HEK293 (cell line): Measurements from ENCODE around the gene MAP3K14.
A peak's percentile ranks its signal among the peaks of the same experiment; 100 is the strongest.

ENCODE experiments used
- CTCF ChIA-PET: fragments of 350-600 bp; formaldehyde crosslinking; extraction: SDS; loops from one replicate; lab custom pipeline; 2021; ENCODE audit warnings: antibody characterized with exemption; lab: Yijun Ruan, JAX
- POLR2A ChIA-PET: fragments of 300-600 bp; formaldehyde crosslinking; extraction: SDS; loops from one replicate; lab custom pipeline; 2020; ENCODE audit warnings: antibody characterized with exemption, inconsistent platforms; lab: Yijun Ruan, JAX
- H3K27ac ChIP-seq: fragments of 200-500 bp; sonication (Bioruptor generic); 2 replicates; pipeline ENCODE4 v1.5.1; 2014; ENCODE audit warnings: low read depth, low read length, control low read depth, inconsistent platforms; ENCODE audit errors: extremely low read depth
- H3K36me3 ChIP-seq, 2 experiments: fragments of 200-500 bp in 1 of 2; sonication (Bioruptor generic) in 1 of 2; 1 replicate in 1 of 2; 2 replicates in 1 of 2; pipeline ENCODE4 v1.5.1; 2014 to 2017; ENCODE audit warnings: inconsistent platforms in 2 of 2, low read length in 2 of 2; ENCODE audit not compliant: control insufficient read depth in 2 of 2, insufficient read depth in 1 of 2
- H3K4me1 ChIP-seq: fragments of 200-500 bp; sonication (Bioruptor generic); 2 replicates; pipeline ENCODE4 v1.5.1; 2014; ENCODE audit warnings: mild to moderate bottlenecking, low read length, inconsistent platforms; ENCODE audit not compliant: control insufficient read depth, insufficient read depth
- H3K4me3 ChIP-seq: 2 replicates; pipeline ENCODE4 v1.5.1; 2011; ENCODE audit warnings: low read depth, mild to moderate bottlenecking, control low read depth, low read length, moderate library complexity
- H3K9me3 ChIP-seq: fragments of 200-500 bp; sonication (Bioruptor generic); 2 replicates; pipeline ENCODE4 v1.5.1; 2014; ENCODE audit warnings: low read depth, low read length, inconsistent platforms; ENCODE audit not compliant: control insufficient read depth, insufficient read depth
- KLF8 ChIP-seq: fragments of 450-650 bp; formaldehyde crosslinking; IDR thresholded peaks from 2 replicates; pipeline ENCODE4 v1.5.1; 2016; ENCODE audit warnings: missing biosample characterization, missing genetic modification characterization
- PRDM1 ChIP-seq: fragments of 450-650 bp; formaldehyde crosslinking; IDR thresholded peaks from 2 replicates; pipeline ENCODE4; 2016; ENCODE audit warnings: missing biosample characterization, missing genetic modification characterization
- SALL2 ChIP-seq: fragments of 450-650 bp; formaldehyde crosslinking; IDR thresholded peaks from 2 replicates; pipeline ENCODE4 v1.5.0; 2017; ENCODE audit warnings: missing biosample characterization, mild to moderate bottlenecking, missing genetic modification characterization, borderline replicate concordance
- ZBTB1 ChIP-seq: fragments of 450-650 bp; formaldehyde crosslinking; IDR thresholded peaks from 2 replicates; pipeline ENCODE4 v1.5.1; 2016; ENCODE audit warnings: missing biosample characterization, missing genetic modification characterization
- ZBTB20 ChIP-seq: fragments of 450-650 bp; formaldehyde crosslinking; IDR thresholded peaks from 2 replicates; pipeline ENCODE4 v1.5.1; 2016; ENCODE audit warnings: missing biosample characterization, missing genetic modification characterization
- ZNF223 ChIP-seq: fragments of 450-650 bp; formaldehyde crosslinking; IDR thresholded peaks from 2 replicates; pipeline ENCODE4 v1.5.1; 2016; ENCODE audit warnings: missing biosample characterization, missing genetic modification characterization
- ZNF266 ChIP-seq: fragments of 450-650 bp; formaldehyde crosslinking; IDR thresholded peaks from 2 replicates; pipeline ENCODE4 v1.5.1; 2016; ENCODE audit warnings: missing biosample characterization, missing genetic modification characterization, low read depth
- ZNF350 ChIP-seq: fragments of 450-650 bp; formaldehyde crosslinking; IDR thresholded peaks from 2 replicates; pipeline ENCODE4 v1.5.0; 2017; ENCODE audit warnings: missing biosample characterization, mild to moderate bottlenecking, missing genetic modification characterization
- ZNF529 ChIP-seq: fragments of 450-650 bp; formaldehyde crosslinking; IDR thresholded peaks from 2 replicates; pipeline ENCODE4 v1.5.1; 2017; ENCODE audit warnings: missing genetic modification characterization, missing biosample characterization; ENCODE audit not compliant: insufficient replicate concordance
- ZNF548 ChIP-seq: fragments of 450-650 bp; formaldehyde crosslinking; IDR thresholded peaks from 2 replicates; pipeline ENCODE4 v1.5.1; 2016; ENCODE audit warnings: missing biosample characterization, missing genetic modification characterization
- ZNF555 ChIP-seq: fragments of 450-650 bp; formaldehyde crosslinking; conservative IDR thresholded peaks from 2 replicates; pipeline ENCODE4 v1.5.1; 2017; ENCODE audit warnings: missing biosample characterization, mild to moderate bottlenecking, missing genetic modification characterization, inconsistent platforms
- ZNF707 ChIP-seq: fragments of 450-650 bp; formaldehyde crosslinking; IDR thresholded peaks from 2 replicates; pipeline ENCODE4 v1.5.1; 2016; ENCODE audit warnings: missing biosample characterization, missing genetic modification characterization
- ZXDB ChIP-seq: fragments of 450-650 bp; formaldehyde crosslinking; IDR thresholded peaks from 2 replicates; pipeline ENCODE4 v1.5.1; 2016; ENCODE audit warnings: missing biosample characterization, missing genetic modification characterization
- TF ChIP-seq, protein P1 (sequence below): fragments of 450-650 bp; formaldehyde crosslinking; IDR thresholded peaks from 2 replicates; pipeline ENCODE4 v1.5.1; 2016; ENCODE audit warnings: missing biosample characterization, missing genetic modification characterization
- TF ChIP-seq, protein P2 (sequence below): fragments of 450-650 bp; formaldehyde crosslinking; IDR thresholded peaks from 2 replicates; pipeline ENCODE4 v1.5.1; 2016; ENCODE audit warnings: missing biosample characterization, missing genetic modification characterization
- TF ChIP-seq, protein P3 (sequence below): fragments of 450-650 bp; formaldehyde crosslinking; conservative IDR thresholded peaks from 2 replicates; pipeline ENCODE4 v1.5.1; 2016; ENCODE audit warnings: low read depth, missing biosample characterization, missing genetic modification characterization
- TF ChIP-seq, protein P4 (sequence below): fragments of 450-650 bp; IDR thresholded peaks from 2 replicates; pipeline ENCODE4 v1.5.1; 2018; ENCODE audit warnings: missing biosample characterization, mild to moderate bottlenecking, missing genetic modification characterization
- TF ChIP-seq, protein P5 (sequence below): fragments of 450-650 bp; formaldehyde crosslinking; IDR thresholded peaks from 2 replicates; pipeline ENCODE4 v1.5.1; 2017; ENCODE audit warnings: missing biosample characterization, missing genetic modification characterization
- TF ChIP-seq, protein P6 (sequence below): fragments of 450-650 bp; formaldehyde crosslinking; IDR thresholded peaks from 2 replicates; pipeline ENCODE4 v1.5.1; 2016; ENCODE audit warnings: missing biosample characterization, missing genetic modification characterization

MAP3K14 gene

DNA sequence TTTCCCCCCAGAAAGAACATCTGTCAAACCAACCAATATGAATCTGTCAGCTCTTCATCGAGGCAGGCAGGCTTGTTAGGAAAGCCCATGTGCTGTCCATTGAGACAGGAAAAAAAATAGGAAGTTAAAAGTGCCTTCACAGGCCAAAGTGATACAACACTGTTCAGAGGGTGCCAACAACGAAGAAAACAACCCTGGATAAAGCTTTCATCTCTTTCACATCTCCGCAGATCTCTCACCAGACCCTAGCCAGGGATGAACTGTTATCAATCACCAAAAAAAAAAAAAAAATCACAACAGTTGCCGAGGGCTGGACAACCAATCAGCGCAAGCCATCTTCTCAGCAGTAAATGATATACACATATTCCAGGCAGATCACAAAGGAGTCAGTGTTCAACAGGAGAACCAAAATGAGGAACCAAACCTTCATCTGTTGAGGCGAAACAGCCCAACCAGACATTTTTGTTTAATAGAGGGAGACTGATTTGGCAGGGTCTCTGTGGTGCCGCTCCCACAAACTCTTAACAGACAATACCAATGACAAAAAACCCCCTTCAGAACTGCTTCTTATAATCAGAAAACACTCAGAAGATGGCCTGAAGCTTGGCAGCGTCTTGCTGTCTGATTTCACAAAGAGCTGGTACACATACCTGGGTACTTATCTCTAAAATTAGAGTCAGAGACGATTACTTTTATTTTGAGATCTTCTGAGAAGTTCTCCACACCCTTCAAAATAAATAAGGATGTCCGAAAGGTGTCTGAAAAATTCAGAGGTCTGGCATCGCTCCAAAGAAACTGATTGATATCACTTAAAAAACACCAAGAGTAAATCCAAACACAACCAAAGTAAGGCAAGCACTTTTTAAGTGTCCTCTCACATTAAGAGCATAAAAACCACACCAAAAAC, 1.8 kb downstream of the MAP3K14 start (continued):
- TF ChIP-seq, protein P1, sequence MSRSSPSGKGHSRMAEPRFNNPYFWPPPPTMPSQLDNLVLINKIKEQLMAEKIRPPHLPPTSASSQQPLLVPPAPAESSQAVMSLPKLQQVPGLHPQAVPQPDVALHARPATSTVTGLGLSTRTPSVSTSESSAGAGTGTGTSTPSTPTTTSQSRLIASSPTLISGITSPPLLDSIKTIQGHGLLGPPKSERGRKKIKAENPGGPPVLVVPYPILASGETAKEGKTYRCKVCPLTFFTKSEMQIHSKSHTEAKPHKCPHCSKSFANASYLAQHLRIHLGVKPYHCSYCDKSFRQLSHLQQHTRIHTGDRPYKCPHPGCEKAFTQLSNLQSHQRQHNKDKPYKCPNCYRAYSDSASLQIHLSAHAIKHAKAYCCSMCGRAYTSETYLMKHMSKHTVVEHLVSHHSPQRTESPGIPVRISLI (tag by site-specific recombination), result 0 out of 2 replicates have a peak, but pooled peaks have one; percentile 42
- TF ChIP-seq, protein P2, sequence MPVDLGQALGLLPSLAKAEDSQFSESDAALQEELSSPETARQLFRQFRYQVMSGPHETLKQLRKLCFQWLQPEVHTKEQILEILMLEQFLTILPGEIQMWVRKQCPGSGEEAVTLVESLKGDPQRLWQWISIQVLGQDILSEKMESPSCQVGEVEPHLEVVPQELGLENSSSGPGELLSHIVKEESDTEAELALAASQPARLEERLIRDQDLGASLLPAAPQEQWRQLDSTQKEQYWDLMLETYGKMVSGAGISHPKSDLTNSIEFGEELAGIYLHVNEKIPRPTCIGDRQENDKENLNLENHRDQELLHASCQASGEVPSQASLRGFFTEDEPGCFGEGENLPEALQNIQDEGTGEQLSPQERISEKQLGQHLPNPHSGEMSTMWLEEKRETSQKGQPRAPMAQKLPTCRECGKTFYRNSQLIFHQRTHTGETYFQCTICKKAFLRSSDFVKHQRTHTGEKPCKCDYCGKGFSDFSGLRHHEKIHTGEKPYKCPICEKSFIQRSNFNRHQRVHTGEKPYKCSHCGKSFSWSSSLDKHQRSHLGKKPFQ (tag by site-specific recombination), result no peak
- no peak for TF ChIP-seq ZBTB1
- peak; percentile 75 for TF ChIP-seq ZBTB20 (tag by site-specific recombination)
- no peak for TF ChIP-seq SALL2 (tag by site-specific recombination)

DNA sequence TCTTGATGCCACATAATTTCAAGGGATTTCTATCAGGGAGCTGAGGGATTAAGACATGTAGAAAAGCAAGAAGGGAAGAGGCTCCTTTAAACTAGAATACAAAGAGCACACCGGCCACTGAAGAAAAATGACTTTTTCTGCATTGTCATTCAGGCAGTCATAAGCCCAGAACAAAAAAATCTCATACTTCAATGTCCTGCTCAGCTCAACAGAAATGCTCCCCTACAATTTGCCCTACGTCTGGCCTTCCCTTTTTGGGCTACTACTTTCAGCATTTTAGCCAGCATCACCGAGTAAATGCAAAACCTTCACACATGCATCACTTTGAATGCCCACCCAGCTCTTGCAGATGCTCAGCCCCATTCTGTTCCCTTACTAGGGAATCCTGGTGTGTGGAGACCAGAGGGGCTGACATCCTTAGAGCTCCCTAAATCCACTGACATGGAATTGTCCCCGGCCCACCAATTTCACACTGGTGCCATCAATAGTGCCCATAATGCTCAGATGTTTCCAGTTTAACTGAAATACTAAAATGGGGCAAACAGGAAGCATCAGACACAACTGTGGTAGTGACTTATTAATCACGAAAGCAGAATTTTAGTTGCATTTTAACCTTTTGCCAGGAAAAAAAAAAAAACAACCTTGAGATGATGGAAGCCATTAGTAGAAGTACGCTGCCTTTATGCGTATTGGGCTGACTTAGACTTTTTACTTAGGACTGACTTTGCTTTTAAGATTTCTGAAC, 2.7 kb downstream of the MAP3K14 start:
- Histone ChIP-seq H3K4me1 (peaks cover 44% of the 10 kb centered on the region), H3K9me3 (no peaks in the 10 kb centered on the region), H3K4me3 (no peak overlapping the region)
- no peak for TF ChIP-seq ZNF555 (tag by site-specific recombination)
- TF ChIP-seq, all 188 proteins: peak for 0
- CTCF ChIA-PET, result interaction anchor here (0.6 to 5.0 kb wide), 6 partner anchors 16 to 478 kb away, joined by 3 to 38 read pairs (median 6); partner anchors contain the start of gene ACBD4
- Histone ChIP-seq H3K36me3 (peaks cover 0 to 8% of the 10 kb centered on the region in 2 experiments; a peak in 1 of 3 replicates), H3K27ac (no peak overlapping the region)
- POLR2A ChIA-PET, result interaction anchor here (0.7 kb wide), 1 partner anchor 170 kb away, joined by 3 read pairs; no protein-coding TSS in a partner anchor

DNA sequence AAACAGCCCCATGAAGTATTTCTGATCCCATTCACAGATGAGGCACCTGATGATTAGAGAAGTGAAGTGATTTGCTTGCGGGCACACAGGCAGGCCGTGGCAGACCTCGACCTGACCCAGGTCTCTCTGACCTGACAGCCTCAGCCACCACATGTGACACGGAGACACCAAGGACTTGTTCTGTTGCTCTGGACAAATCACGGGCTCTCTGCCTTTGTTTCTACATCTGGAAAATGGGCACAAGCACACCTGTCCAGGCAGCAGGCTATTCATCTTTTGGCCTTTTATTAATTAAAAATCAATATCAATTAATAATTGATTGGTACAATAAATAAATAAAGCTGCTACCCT, 3.4 kb downstream of the MAP3K14 start:
- H3K9me3 ChIP-seq, result no peaks in the 10 kb centered on the region
- H3K4me1 ChIP-seq, result peaks cover 37% of the 10 kb centered on the region
- CTCF ChIA-PET, result interaction anchor here (1.0 to 5.0 kb wide), 3 partner anchors 36 to 178 kb away, joined by 7 to 38 read pairs (median 26); partner anchors contain the start of gene ACBD4
- H3K36me3 ChIP-seq, result peaks cover 0 to 10% of the 10 kb centered on the region in 2 experiments; a peak in 1 of 3 replicates
- H3K4me3 ChIP-seq, result no peak overlapping the region
- POLR2A ChIA-PET, result interaction anchor here (0.6 to 0.9 kb wide), 2 partner anchors 30 to 569 kb away, joined by 3 read pairs; no protein-coding TSS in a partner anchor
- H3K27ac ChIP-seq, result no peak overlapping the region
- TF ChIP-seq PRDM1 (tag by site-specific recombination), result no peak
- TF ChIP-seq, protein P3, sequence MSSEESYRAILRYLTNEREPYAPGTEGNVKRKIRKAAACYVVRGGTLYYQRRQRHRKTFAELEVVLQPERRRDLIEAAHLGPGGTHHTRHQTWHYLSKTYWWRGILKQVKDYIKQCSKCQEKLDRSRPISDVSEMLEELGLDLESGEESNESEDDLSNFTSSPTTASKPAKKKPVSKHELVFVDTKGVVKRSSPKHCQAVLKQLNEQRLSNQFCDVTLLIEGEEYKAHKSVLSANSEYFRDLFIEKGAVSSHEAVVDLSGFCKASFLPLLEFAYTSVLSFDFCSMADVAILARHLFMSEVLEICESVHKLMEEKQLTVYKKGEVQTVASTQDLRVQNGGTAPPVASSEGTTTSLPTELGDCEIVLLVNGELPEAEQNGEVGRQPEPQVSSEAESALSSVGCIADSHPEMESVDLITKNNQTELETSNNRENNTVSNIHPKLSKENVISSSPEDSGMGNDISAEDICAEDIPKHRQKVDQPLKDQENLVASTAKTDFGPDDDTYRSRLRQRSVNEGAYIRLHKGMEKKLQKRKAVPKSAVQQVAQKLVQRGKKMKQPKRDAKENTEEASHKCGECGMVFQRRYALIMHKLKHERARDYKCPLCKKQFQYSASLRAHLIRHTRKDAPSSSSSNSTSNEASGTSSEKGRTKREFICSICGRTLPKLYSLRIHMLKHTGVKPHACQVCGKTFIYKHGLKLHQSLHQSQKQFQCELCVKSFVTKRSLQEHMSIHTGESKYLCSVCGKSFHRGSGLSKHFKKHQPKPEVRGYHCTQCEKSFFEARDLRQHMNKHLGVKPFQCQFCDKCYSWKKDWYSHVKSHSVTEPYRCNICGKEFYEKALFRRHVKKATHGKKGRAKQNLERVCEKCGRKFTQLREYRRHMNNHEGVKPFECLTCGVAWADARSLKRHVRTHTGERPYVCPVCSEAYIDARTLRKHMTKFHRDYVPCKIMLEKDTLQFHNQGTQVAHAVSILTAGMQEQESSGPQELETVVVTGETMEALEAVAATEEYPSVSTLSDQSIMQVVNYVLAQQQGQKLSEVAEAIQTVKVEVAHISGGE (tag by site-specific recombination), result no peak
- no peak for TF ChIP-seq ZNF529
- TF ChIP-seq, protein P4, sequence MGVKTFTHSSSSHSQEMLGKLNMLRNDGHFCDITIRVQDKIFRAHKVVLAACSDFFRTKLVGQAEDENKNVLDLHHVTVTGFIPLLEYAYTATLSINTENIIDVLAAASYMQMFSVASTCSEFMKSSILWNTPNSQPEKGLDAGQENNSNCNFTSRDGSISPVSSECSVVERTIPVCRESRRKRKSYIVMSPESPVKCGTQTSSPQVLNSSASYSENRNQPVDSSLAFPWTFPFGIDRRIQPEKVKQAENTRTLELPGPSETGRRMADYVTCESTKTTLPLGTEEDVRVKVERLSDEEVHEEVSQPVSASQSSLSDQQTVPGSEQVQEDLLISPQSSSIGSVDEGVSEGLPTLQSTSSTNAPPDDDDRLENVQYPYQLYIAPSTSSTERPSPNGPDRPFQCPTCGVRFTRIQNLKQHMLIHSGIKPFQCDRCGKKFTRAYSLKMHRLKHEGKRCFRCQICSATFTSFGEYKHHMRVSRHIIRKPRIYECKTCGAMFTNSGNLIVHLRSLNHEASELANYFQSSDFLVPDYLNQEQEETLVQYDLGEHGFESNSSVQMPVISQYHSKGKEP (tag by site-specific recombination), result no peak
- TF ChIP-seq ZXDB (tag by site-specific recombination), result no peak
- TF ChIP-seq ZNF223, result no peak
- TF ChIP-seq, protein P5, sequence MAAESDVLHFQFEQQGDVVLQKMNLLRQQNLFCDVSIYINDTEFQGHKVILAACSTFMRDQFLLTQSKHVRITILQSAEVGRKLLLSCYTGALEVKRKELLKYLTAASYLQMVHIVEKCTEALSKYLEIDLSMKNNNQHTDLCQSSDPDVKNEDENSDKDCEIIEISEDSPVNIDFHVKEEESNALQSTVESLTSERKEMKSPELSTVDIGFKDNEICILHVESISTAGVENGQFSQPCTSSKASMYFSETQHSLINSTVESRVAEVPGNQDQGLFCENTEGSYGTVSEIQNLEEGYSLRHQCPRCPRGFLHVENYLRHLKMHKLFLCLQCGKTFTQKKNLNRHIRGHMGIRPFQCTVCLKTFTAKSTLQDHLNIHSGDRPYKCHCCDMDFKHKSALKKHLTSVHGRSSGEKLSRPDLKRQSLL (tag by site-specific recombination), result no peak
- TF ChIP-seq ZNF266 (tag by site-specific recombination), result no peak
- TF ChIP-seq KLF8, result no peak
- TF ChIP-seq ZNF548 (tag by site-specific recombination), result no peak
- no peak for TF ChIP-seq ZNF707
- TF ChIP-seq ZNF350 (tag by site-specific recombination), result no peak
- TF ChIP-seq, protein P6, sequence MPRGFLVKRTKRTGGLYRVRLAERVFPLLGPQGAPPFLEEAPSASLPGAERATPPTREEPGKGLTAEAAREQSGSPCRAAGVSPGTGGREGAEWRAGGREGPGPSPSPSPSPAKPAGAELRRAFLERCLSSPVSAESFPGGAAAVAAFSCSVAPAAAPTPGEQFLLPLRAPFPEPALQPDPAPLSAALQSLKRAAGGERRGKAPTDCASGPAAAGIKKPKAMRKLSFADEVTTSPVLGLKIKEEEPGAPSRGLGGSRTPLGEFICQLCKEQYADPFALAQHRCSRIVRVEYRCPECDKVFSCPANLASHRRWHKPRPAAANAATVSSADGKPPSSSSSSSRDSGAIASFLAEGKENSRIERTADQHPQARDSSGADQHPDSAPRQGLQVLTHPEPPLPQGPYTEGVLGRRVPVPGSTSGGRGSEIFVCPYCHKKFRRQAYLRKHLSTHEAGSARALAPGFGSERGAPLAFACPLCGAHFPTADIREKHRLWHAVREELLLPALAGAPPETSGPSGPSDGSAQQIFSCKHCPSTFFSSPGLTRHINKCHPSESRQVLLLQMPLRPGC, result no peak
